ENCODE measurements around the gene NIT1. TPM values are rescaled to one million over a fixed set of nuclear protein-coding genes. Genes with fewer than 3 reads are reported as not detected.

The NIT1 gene
- total and polyA plus RNA-seq, 9 of the 15 experiments (the other 6 are each of a cell fraction or from before 2014, with no cell fraction given): 18.4 to 76.0 (median 33.7) TPM

- TF ChIP-seq ZNF512 (tag; IDR thresholded peaks at IDR 0.05) (no peak), ETS1 (conservative IDR thresholded peaks at IDR 0.05; ENCODE audit: control insufficient read depth, low read depth, low read length) (no peak), ZNF175 (CRISPR knock-in tag; IDR thresholded peaks at IDR 0.05; ENCODE audit: low read depth) (no peak), ZNF551 (CRISPR knock-in tag; IDR thresholded peaks at IDR 0.05) (no peak), ZNF354B (CRISPR knock-in tag; IDR thresholded peaks at IDR 0.05) (no peak), ETV6 (IDR thresholded peaks at IDR 0.05; ENCODE audit: borderline replicate concordance in 1 of 2, low read depth in 2 of 2, low read length in 1 of 2) (no peak), ETV6 (CRISPR knock-in tag; IDR thresholded peaks at IDR 0.05; ENCODE audit: borderline replicate concordance) (no peak), CSDE1 (IDR thresholded peaks at IDR 0.05) (no peak), RFX1 (IDR thresholded peaks at IDR 0.05) (peak; percentile 88), CHCHD3 (CRISPR knock-in tag; IDR thresholded peaks at IDR 0.05) (no peak), E2F5 (CRISPR knock-in tag; IDR thresholded peaks at IDR 0.05) (no peak), EP400 (IDR thresholded peaks at IDR 0.05) (peak; percentile 63; the same call in 1 of the 2 replicates), ZNF217 (CRISPR knock-in tag; IDR thresholded peaks at IDR 0.05) (no peak), ATF1 (CRISPR knock-in tag; IDR thresholded peaks at IDR 0.05) (no peak), ATF1 (tag; IDR thresholded peaks at IDR 0.05) (peak; percentile 23; the same call in 1 of the 2 replicates), HDAC3 (IDR thresholded peaks at IDR 0.05; ENCODE audit: borderline replicate concordance, partially characterized antibody) (no peak), ARID3A (IDR thresholded peaks at IDR 0.05; ENCODE audit: borderline replicate concordance, low read depth, low read length) (no peak), FOXP1 (CRISPR knock-in tag; IDR thresholded peaks at IDR 0.05) (peak; percentile 27; the same call in 1 of the 2 replicates)
- TF ChIP-seq, protein P1, sequence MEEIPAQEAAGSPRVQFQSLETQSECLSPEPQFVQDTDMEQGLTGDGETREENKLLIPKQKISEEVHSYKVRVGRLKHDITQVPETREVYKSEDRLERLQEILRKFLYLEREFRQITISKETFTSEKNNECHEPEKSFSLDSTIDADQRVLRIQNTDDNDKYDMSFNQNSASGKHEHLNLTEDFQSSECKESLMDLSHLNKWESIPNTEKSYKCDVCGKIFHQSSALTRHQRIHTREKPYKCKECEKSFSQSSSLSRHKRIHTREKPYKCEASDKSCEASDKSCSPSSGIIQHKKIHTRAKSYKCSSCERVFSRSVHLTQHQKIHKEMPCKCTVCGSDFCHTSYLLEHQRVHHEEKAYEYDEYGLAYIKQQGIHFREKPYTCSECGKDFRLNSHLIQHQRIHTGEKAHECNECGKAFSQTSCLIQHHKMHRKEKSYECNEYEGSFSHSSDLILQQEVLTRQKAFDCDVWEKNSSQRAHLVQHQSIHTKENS (CRISPR knock-in tag; IDR thresholded peaks at IDR 0.05): no peak
Observed at GRCh38 chr1:161159087-161159912, 41.4 kb downstream of the NIT1 start, which contains the start of gene USP21 (continued).

All from K562 (cell line).